ENCODE data around the gene GCNA.

DNA sequence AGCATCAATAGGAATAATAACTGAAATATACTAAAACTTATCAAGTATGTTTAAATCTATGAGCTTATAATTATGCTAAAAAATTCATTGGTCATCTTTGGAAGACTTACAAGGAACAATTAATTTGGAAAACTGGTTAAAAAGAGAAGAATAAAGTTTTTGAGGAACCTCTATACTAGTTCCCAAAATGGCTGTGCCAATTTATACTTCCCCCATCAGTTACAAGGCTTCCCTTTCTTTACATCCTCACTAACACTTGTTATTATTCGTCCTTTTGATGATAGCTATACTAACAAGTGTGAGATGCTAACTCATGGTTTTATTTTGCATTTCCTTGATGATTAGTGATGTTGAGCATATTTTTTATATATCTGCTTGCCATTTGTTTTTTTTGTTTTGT is 28.3 kb upstream of the GCNA start:
- TF ChIP-seq CTCF (optimal IDR thresholded peaks at IDR 0.05 in 1 of 3, IDR thresholded peaks at IDR 0.05 in 1 of 3, conservative IDR thresholded peaks at IDR 0.05 in 1 of 3; ENCODE audit: extremely low read depth in 1 of 3, insufficient read depth in 2 of 3, low read length in 3 of 3) (no peak), EZH2 (IDR thresholded peaks at IDR 0.05; ENCODE audit: low read length) (no peak)

Measured in keratinocyte (primary cell).